Mesangial cell (primary cell): ENCODE measurements around the gene NSD2. TPM values are rescaled to one million over a fixed set of nuclear protein-coding genes. Genes with fewer than 3 reads are reported as not detected.

Experiments
- total RNA-seq: library from RNA; depleted of rRNA; stranded (reverse); fragments of >200 nt; gene quantifications from 2 replicates; pipeline ENCODE4 v1.2.3, GENCODE V29; 2015

The NSD2 gene
- 32.2 and 86.0 TPM in 2 replicates for total RNA-seq

DNA sequence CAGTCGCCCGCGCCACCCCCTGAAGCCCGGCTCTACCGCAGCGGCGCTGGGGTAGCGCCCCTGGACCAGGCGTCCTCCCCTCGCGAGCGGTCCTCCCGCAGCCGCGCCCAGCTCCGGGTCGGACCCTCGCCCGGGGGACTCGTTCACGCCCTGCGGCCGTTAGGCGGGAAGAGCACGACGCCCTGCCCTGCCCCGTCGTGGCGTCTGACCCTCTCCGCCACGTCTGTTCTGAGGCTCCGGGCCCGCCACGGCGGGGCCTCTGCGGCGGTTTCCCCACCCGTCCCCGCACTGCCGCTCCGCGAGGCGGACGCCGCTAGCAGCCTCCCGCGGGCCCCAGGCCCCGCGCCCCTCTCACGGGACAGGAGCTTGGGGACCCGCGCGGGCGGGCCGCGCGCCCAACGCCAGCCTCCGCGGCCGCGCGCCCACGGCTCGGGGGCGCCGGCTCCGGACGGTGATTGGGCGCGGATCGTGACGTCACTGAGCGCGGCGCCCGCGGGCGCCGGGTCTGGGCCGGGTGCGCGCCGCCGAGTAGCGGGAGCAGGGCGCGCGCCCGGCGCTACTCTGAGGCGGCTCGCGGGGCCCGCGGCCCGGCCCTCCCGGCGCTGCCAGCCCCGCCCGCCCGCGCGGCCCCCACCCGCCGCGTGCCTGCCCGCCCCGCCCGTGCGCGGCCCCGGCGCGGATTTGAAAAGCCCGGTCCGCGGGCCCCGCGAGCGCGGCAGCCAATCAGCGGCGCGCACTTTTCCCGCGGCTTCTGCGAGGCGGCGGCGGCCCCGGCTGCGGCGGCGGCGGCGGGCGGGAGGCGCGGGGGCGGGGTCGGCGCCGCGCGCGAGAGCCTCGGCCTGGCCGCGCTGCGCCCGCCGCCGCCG, at the start of gene NSD2:
Gene NSD2, plus strand, starts transcription at position 816 of the 866 bp plus-strand sequence. CDS start 29,262 bp downstream, outside the sequence.

DNA sequence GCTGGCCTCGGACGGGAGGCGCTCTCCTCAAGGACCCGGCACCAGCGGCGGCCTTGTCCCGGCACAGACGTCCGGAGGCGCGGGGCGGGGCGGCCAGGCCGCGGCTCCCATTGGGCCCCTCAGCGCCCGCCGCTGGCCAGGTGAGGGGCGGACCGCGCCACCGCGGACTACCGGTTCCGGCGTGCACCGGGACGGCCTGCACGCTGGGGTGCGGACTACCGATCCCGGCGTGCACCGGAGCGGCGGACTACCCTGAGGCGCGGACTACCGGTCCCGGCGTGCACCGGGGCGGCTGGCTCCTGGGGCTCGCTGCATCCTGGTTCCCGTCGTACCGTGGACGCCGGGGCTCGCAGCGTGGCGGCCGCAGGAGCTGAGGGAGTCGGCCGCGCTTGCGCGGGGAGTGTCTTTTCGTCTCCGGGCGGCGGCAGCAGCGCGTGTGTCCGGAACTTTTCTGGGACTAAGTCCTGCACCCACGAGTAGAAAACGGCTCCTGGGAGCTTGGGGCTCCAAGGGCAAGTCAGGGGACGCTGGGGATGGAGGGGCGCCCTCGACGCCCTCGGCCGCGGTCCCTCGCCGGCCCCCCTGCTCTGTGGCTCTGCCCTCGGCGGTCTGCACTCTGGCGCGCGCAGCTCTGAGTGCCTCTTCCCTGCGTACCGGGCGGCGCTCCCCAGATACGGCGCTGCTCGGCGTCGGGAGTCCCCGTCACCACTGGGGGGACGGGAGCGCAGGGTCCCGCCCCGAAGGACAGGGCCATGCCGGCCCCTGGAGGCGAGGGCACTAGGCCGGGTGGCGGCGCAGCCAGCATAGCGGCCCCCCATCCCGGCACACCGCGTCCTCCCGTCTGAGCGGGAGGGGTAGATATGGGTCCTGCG, 14.9 kb upstream of the NSD2 start, which contains the start of gene LETM1:
Gene LETM1, minus strand, starts transcription at position 86 of the 872 bp plus-strand sequence. CDS start 206 bp downstream, outside the sequence.

DNA sequence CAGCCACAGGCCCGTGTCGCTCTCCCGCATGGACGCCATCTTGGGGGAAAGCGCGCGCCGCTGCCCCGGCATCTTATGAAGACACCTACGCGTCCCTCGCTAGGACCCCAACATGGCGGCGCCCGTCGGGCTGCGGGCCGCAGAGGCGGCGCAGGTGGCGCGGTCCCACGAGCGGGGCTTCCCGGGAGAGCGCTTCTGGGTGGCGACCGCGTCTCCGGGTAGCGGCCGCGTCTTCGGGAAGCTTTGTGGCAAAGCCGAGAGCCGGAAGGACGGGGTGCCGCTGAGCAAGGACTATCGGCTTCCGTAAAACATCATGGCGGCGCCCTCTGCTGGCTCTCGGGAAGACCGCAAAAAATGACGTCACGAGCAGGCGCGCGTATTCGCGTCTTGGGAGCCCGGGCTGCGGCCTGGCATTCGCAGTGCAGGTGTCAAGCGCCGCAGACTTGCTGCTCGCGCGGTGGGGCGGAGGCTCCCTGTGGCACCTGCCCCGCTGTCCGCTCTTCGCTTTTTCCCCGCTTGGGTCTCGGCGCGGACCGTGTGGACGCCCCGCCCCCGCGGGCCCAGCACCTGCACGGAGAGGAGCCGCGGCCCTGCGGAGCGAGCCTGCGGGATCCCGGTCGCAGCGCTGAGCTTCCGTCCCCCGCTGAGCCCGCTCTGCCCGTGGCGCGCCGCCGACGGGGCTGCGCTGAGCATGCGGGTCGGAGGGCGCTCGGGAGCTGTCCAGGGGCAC, 137.9 kb downstream of the NSD2 start, which contains the start of gene NELFA:
Gene NELFA, minus strand, starts transcription at position 54 of the 730 bp plus-strand sequence. Its CDS starts 15 bp downstream, at position 39.

Other genes with a start within 250 kb of the NSD2 start
- gene FAM53A, start 187.1 kb upstream of the NSD2 start, total RNA-seq, result 2.9 and 8.4 TPM in 2 replicates
- 78.3 and 106 TPM in 2 replicates for gene SLBP, start 159.1 kb upstream of the NSD2 start, total RNA-seq
- 43.3 and 105 TPM in 2 replicates for gene TMEM129, start 150.1 kb upstream of the NSD2 start, total RNA-seq
- 10.3 and 132 TPM in 2 replicates for gene TACC3, start 149.9 kb upstream of the NSD2 start, total RNA-seq
- 2.4 and 17.5 TPM in 2 replicates for gene FGFR3, start 78.1 kb upstream of the NSD2 start, total RNA-seq
- gene LETM1, start 15.2 kb upstream of the NSD2 start, total RNA-seq, result 56.8 and 63.9 TPM in 2 replicates
- 28.0 and 31.3 TPM in 2 replicates for gene NELFA, start 137.6 kb downstream of the NSD2 start, total RNA-seq
- gene NAT8L, start 187.9 kb downstream of the NSD2 start, total RNA-seq, result 0.81 and 3.2 TPM in 2 replicates